ENCODE data around the gene PRKAR2B.

The PRKAR2B gene

DNA sequence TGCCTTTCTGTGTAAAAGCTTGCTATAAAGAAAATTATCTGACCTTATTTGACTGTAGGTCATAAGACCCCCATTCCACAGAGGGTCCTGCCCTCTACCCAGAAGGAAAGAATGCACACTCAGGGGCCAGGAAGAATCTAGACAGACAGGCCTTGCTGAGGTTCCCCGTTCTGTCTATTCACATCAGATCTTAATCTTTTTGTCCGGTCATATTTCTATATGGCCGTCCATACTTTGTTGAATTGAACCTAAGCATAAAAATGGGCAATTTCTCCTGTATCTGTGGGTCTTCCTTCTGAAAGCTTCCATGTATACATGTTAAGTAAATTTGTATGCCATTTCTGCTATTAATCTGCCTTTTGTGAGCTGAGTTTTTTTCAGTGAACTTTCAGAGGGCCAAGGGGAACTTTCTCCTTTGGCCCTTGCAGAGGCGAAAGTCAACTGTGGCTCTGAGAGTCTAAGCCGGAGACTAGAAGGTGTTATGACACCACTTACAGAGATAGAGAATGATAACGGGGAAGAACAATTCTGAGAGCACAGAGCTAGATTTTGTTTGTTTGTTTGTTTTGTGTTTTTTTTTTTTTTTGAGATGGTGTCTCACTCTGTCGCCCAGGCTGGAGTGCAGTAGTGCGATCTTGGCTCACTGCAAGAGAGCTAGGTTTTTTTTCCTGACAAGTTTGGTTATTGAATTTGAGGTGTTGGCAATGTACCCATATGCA lies 11.6 kb upstream of the PRKAR2B start:
- TF ChIP-seq, protein P1, sequence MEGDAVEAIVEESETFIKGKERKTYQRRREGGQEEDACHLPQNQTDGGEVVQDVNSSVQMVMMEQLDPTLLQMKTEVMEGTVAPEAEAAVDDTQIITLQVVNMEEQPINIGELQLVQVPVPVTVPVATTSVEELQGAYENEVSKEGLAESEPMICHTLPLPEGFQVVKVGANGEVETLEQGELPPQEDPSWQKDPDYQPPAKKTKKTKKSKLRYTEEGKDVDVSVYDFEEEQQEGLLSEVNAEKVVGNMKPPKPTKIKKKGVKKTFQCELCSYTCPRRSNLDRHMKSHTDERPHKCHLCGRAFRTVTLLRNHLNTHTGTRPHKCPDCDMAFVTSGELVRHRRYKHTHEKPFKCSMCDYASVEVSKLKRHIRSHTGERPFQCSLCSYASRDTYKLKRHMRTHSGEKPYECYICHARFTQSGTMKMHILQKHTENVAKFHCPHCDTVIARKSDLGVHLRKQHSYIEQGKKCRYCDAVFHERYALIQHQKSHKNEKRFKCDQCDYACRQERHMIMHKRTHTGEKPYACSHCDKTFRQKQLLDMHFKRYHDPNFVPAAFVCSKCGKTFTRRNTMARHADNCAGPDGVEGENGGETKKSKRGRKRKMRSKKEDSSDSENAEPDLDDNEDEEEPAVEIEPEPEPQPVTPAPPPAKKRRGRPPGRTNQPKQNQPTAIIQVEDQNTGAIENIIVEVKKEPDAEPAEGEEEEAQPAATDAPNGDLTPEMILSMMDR (conservative IDR thresholded peaks at IDR 0.05; ENCODE audit: control insufficient read depth, insufficient read depth, low read depth, low read length) = no peak
- DNase-seq (ENCODE audit: low read depth) = no peak
- no peak overlapping the region for H3K4me3 ChIP-seq (ENCODE audit: control insufficient read depth, low read depth, low read length)

DNA sequence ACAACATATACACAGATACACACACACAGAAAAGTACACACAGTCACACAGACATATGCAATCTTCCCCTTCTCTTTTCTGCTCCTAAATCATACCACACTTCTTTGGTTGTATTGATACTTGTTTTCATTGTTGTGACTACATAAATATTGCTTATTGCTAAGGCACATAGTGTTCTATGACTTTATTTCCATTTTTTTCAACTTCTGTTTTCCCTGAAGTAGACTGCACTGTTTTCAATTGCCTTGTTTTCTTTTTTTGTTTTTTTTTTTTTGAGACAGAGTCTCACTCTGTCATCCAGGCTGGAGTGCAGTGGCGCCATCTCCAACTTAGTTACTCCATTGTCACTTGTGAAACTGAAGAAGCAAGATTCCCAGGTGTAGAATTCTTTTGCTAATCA lies 10.0 kb upstream of the PRKAR2B start:
- TF ChIP-seq, protein P1 (conservative IDR thresholded peaks at IDR 0.05; ENCODE audit: control insufficient read depth, insufficient read depth, low read depth, low read length) = no peak
- H3K4me3 ChIP-seq (ENCODE audit: control insufficient read depth, low read depth, low read length) = no peak overlapping the region
- DNase-seq (ENCODE audit: low read depth) = no peak

DNA sequence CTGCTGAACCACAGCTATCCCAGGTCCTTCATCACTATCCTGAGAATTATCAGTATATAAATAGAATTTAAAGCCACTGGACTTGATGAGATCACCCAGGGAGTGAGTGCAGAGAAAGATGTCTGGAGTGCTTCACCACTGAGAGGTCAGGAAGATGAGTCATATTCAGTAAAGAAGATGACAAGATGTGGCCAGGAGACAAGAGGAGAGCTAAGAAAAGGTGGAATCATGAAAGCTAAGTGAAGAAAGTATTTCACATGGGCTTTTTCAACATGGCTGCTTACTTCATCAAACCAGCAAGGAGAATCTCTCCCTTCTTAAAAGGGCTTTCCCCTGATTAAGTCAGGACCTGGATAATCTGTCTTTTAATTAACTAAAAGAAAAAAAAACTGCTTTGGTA lies 9.1 kb upstream of the PRKAR2B start:
- H3K4me3 ChIP-seq (ENCODE audit: control insufficient read depth, low read depth, low read length) = no peak overlapping the region
- TF ChIP-seq, protein P1 (conservative IDR thresholded peaks at IDR 0.05; ENCODE audit: control insufficient read depth, insufficient read depth, low read depth, low read length) = no peak
- peak; percentile 89 for DNase-seq (ENCODE audit: low read depth)

DNA sequence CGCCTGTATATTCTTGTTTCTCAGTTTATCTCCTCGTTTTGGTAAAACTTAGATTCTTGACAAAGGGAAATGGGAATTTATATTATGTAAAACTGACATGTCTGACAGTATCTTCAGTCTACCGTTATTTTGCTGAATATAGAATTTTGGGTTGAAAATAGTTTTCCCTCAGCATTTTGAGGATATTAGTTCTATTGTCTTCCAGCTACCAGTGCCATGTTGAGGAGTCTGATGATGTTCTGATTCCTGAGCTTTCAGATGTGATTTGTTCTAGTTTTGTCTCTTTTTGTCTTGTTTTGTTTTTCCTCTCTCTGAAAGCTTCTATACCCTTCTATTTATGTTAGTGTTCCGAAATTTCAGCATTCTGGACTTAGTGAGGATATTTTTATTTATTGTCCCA lies 8.0 kb upstream of the PRKAR2B start:
- TF ChIP-seq, protein P1 (conservative IDR thresholded peaks at IDR 0.05; ENCODE audit: control insufficient read depth, insufficient read depth, low read depth, low read length) = no peak

DNA sequence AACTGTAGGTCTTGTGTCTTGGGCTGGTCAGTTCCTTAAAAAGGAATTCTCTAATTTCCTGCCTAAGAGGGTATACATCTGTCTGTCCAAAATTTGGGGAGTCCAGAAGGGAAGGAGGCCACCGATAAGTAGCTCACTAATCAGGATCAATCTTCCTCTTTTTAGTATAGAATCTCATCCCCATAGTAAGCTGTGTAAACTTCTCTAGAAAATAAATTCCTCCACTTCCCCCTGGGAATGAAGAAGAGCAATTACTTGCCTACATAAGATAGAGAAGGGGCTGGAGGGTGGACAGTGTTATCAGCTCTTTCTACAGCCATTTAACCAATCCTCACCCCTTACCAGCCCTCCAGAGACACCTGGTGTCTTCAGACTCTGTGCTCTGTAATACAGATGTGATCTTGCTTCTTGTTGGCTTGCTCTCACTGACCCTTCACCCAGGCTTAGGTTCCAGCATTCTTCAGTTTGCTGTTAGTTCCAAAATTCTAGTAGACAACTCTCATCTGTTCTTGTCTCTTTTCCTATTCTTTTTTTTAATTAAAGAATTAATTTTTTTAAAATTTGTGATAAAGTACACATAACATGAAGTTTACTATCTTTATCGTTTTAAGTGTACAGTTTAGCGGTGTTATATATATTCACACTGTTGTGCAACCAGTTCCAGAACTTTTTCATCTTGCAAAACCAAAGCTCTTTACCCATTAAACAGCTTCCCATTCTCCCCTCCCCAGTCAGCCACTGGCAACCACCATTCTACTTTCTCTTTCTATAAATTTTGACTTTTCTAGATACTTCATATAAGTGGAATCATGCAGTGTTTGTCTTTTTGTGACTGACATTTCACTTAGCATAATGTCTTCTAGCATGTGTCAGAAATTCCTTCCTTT lies 6.5 kb upstream of the PRKAR2B start:
- TF ChIP-seq, protein P1 (conservative IDR thresholded peaks at IDR 0.05; ENCODE audit: control insufficient read depth, insufficient read depth, low read depth, low read length) = no peak
- no peak for DNase-seq (ENCODE audit: low read depth)
- H3K4me3 ChIP-seq (ENCODE audit: control insufficient read depth, low read depth, low read length) = no peak overlapping the region

More for the DNA sequence above, 8.0 kb upstream of the PRKAR2B start:
- DNase-seq (ENCODE audit: low read depth) = no peak
- no peak overlapping the region for H3K4me3 ChIP-seq (ENCODE audit: control insufficient read depth, low read depth, low read length)

DNA sequence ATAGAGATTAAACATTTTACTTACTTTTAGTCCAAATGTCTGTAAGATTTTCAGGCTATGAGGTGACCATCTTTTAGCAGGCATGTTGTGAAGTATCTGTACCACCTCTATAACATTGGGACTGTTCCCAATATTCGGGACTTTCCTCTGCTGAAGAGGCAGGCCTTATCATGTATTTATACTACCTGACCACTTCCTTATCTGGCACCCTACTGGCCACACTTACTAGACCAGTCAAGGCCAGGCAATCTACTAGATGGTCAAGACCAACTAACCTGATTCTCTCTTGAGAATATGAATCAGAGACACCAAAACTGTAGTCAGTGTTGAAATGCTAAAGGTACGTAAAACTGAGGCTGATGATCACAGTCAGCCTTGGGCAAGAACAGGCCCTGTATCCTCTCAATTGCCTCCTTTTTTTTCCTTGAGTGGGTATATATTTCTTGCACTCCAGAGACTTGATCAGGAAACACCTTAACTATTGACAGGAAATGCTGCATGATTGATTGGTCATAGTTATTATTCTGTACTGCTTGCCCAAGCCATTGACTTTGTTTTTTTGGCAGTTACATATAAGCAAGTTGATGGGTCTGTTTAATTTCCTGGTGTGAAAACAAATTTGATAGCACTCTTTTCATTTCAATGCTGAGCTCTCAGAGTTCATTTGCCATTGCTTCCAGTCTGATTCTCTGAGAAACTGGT lies 5.2 kb upstream of the PRKAR2B start:
- TF ChIP-seq, protein P1 (conservative IDR thresholded peaks at IDR 0.05; ENCODE audit: control insufficient read depth, insufficient read depth, low read depth, low read length) = no peak
- no peak for DNase-seq (ENCODE audit: low read depth)

More for the DNA sequence above, 5.2 kb upstream of the PRKAR2B start:
- no peak overlapping the region for H3K4me3 ChIP-seq (ENCODE audit: control insufficient read depth, low read depth, low read length)

All from fibroblast of mammary gland (primary cell).